Activated naive CD8-positive, alpha-beta T cell treated with anti-CD3 and anti-CD28 coated beads for 36 hours (primary cell): Measurements from ENCODE around the gene NDUFAB1. TPM values are rescaled to one million over a fixed set of nuclear protein-coding genes. Genes with fewer than 3 reads are reported as not detected.
A peak's percentile ranks its signal among the peaks of the same experiment; 100 is the strongest.

Experiments used
- DNase-seq: peaks from one replicate; pipeline ENCODE4 v3.0.0; 2021
- H3K27ac Mint-ChIP-seq: one replicate; pipeline ENCODE4 v1.8.0; 2022; ENCODE audit warnings: mild to moderate bottlenecking, moderate library complexity, mixed read lengths
- H3K27me3 Mint-ChIP-seq: one replicate; pipeline ENCODE4 v1.8.0; 2022; ENCODE audit warnings: mild to moderate bottlenecking, mixed read lengths
- H3K36me3 Mint-ChIP-seq: one replicate; pipeline ENCODE4 v1.8.0; 2021; ENCODE audit warnings: mild to moderate bottlenecking, mixed read lengths
- H3K4me1 Mint-ChIP-seq: one replicate; pipeline ENCODE4 v1.8.0; 2021; ENCODE audit warnings: mixed read lengths
- H3K4me3 Mint-ChIP-seq: one replicate; pipeline ENCODE4 v1.8.0; 2022; ENCODE audit warnings: mild to moderate bottlenecking, moderate library complexity, mixed read lengths
- H3K9me3 Mint-ChIP-seq: one replicate; pipeline ENCODE4 v1.8.0; 2022; ENCODE audit warnings: mixed read lengths
- total RNA-seq, 2 experiments: library from RNA; stranded (reverse); gene quantifications; one replicate each; pipeline ENCODE4 v1.2.3, GENCODE V29; 2021

Gene NDUFAB1
- total RNA-seq, 2 experiments from 2014 or later: 175 to 183 TPM

- Mint-ChIP-seq H3K27me3 (no peaks in the 10 kb centered on the region), H3K9me3 (no peaks in the 10 kb centered on the region), H3K4me3 (no peak overlapping the region), H3K27ac (no peak overlapping the region), H3K36me3 (peaks cover 5% of the 10 kb centered on the region), H3K4me1 (no peaks in the 10 kb centered on the region)
- DNase-seq: no peak
These were observed 23.7 kb downstream of the NDUFAB1 start for GRCh38 chr16:23572394-23572793.

GRCh38 chr16:23571895-23572294, 24.2 kb downstream of the NDUFAB1 start:
- H3K27ac Mint-ChIP-seq: no peak overlapping the region
- H3K36me3 Mint-ChIP-seq: peaks cover 6% of the 10 kb centered on the region
- H3K4me3 Mint-ChIP-seq: no peak overlapping the region
- no peak for DNase-seq
- H3K27me3 Mint-ChIP-seq: no peaks in the 10 kb centered on the region
- no peaks in the 10 kb centered on the region for H3K4me1 Mint-ChIP-seq
- no peaks in the 10 kb centered on the region for H3K9me3 Mint-ChIP-seq

- H3K27me3 Mint-ChIP-seq: no peaks in the 10 kb centered on the region
- H3K27ac Mint-ChIP-seq: no peak overlapping the region
- no peak for DNase-seq
- no peak overlapping the region for H3K4me3 Mint-ChIP-seq
- H3K4me1 Mint-ChIP-seq: no peaks in the 10 kb centered on the region
- H3K9me3 Mint-ChIP-seq: no peaks in the 10 kb centered on the region
- H3K36me3 Mint-ChIP-seq: peaks cover 10% of the 10 kb centered on the region
These were observed 25.0 kb downstream of the NDUFAB1 start for GRCh38 chr16:23570992-23571632.

- Mint-ChIP-seq H3K4me1 (no peaks in the 10 kb centered on the region), H3K4me3 (no peak overlapping the region), H3K36me3 (peaks cover 17% of the 10 kb centered on the region), H3K27me3 (no peaks in the 10 kb centered on the region), H3K27ac (no peak overlapping the region), H3K9me3 (no peaks in the 10 kb centered on the region)
- DNase-seq: no peak
These were observed 28.5 kb downstream of the NDUFAB1 start for GRCh38 chr16:23567602-23568001.

- no peaks in the 10 kb centered on the region for H3K27me3 Mint-ChIP-seq
- no peak overlapping the region for H3K27ac Mint-ChIP-seq
- no peaks in the 10 kb centered on the region for H3K4me1 Mint-ChIP-seq
- peaks cover 17% of the 10 kb centered on the region for H3K36me3 Mint-ChIP-seq
- H3K9me3 Mint-ChIP-seq: no peaks in the 10 kb centered on the region
- no peak for DNase-seq
- H3K4me3 Mint-ChIP-seq: no peak overlapping the region
These were observed 29.4 kb downstream of the NDUFAB1 start for GRCh38 chr16:23566724-23567123.

- H3K27ac Mint-ChIP-seq: no peak overlapping the region
- peaks cover 16% of the 10 kb centered on the region for H3K36me3 Mint-ChIP-seq
- no peak overlapping the region for H3K4me3 Mint-ChIP-seq
- no peaks in the 10 kb centered on the region for H3K9me3 Mint-ChIP-seq
- H3K4me1 Mint-ChIP-seq: peaks cover 10% of the 10 kb centered on the region
- no peaks in the 10 kb centered on the region for H3K27me3 Mint-ChIP-seq
- no peak for DNase-seq
These were observed 31.3 kb downstream of the NDUFAB1 start for GRCh38 chr16:23564575-23565363.

- Mint-ChIP-seq H3K27me3 (no peaks in the 10 kb centered on the region), H3K4me3 (no peak overlapping the region), H3K27ac (no peak overlapping the region), H3K9me3 (no peaks in the 10 kb centered on the region), H3K36me3 (peaks cover 19% of the 10 kb centered on the region), H3K4me1 (peaks cover 20% of the 10 kb centered on the region)
- DNase-seq: no peak
These were observed 32.9 kb downstream of the NDUFAB1 start for GRCh38 chr16:23563186-23563585.

- Mint-ChIP-seq H3K27ac (no peak overlapping the region), H3K4me1 (peaks cover 20% of the 10 kb centered on the region), H3K9me3 (no peaks in the 10 kb centered on the region), H3K36me3 (peaks cover 19% of the 10 kb centered on the region), H3K27me3 (no peaks in the 10 kb centered on the region), H3K4me3 (no peak overlapping the region)
- DNase-seq: no peak
These were observed 33.6 kb downstream of the NDUFAB1 start for GRCh38 chr16:23562505-23562904.

- Mint-ChIP-seq H3K4me1 (peaks cover 24% of the 10 kb centered on the region), H3K27ac (no peak overlapping the region), H3K27me3 (no peaks in the 10 kb centered on the region), H3K4me3 (no peak overlapping the region), H3K36me3 (peaks cover 22% of the 10 kb centered on the region), H3K9me3 (peaks cover 1% of the 10 kb centered on the region)
- no peak for DNase-seq
These were observed 34.5 kb downstream of the NDUFAB1 start for GRCh38 chr16:23561586-23561985.

GRCh38 chr16:23557779-23558702, 38.1 kb downstream of the NDUFAB1 start:
- peak overlapping the region; percentile 93 for H3K4me3 Mint-ChIP-seq
- DNase-seq: no peak
- H3K9me3 Mint-ChIP-seq: peaks cover 1% of the 10 kb centered on the region
- no peaks in the 10 kb centered on the region for H3K27me3 Mint-ChIP-seq
- H3K4me1 Mint-ChIP-seq: peaks cover 39% of the 10 kb centered on the region
- H3K36me3 Mint-ChIP-seq: peaks cover 24% of the 10 kb centered on the region
- H3K27ac Mint-ChIP-seq: peak overlapping the region; percentile 82

- Mint-ChIP-seq H3K36me3 (peaks cover 21% of the 10 kb centered on the region), H3K4me3 (peak within 1 kb of the TSS; percentile 93), H3K4me1 (peaks cover 39% of the 10 kb centered on the region), H3K27ac (peak within 1 kb of the TSS; percentile 93), H3K9me3 (peaks cover 1% of the 10 kb centered on the region), H3K27me3 (no peaks in the 10 kb centered on the region)
- peak; percentile 100 for DNase-seq
These were observed 39.0 kb downstream of the NDUFAB1 start, which contains the start of the genes EARS2 and UBFD1 for GRCh38 chr16:23556881-23557778. Gene EARS2 (minus strand): TSS chr16:23557350. CDS start chr16:23557343, 7 bp downstream. Gene UBFD1 (plus strand): TSS chr16:23557727. CDS start chr16:23557743, 16 bp downstream.

GRCh38 chr16:23554536-23554935, 41.6 kb downstream of the NDUFAB1 start:
- Mint-ChIP-seq H3K36me3 (peaks cover 31% of the 10 kb centered on the region), H3K4me3 (no peak overlapping the region), H3K27ac (no peak overlapping the region), H3K27me3 (no peaks in the 10 kb centered on the region), H3K9me3 (peaks cover 1% of the 10 kb centered on the region), H3K4me1 (peaks cover 27% of the 10 kb centered on the region)
- no peak for DNase-seq

- DNase-seq: no peak
- Mint-ChIP-seq H3K4me1 (peaks cover 20% of the 10 kb centered on the region), H3K27ac (no peak overlapping the region), H3K36me3 (peaks cover 29% of the 10 kb centered on the region), H3K27me3 (no peaks in the 10 kb centered on the region), H3K4me3 (no peak overlapping the region), H3K9me3 (peaks cover 1% of the 10 kb centered on the region)
These were observed 44.0 kb downstream of the NDUFAB1 start for GRCh38 chr16:23552161-23552560.

GRCh38 chr16:23549938-23550337, 46.2 kb downstream of the NDUFAB1 start:
- H3K4me3 Mint-ChIP-seq: no peak overlapping the region
- peaks cover 23% of the 10 kb centered on the region for H3K36me3 Mint-ChIP-seq
- no peaks in the 10 kb centered on the region for H3K27me3 Mint-ChIP-seq
- H3K4me1 Mint-ChIP-seq: peaks cover 7% of the 10 kb centered on the region
- no peak for DNase-seq
- no peaks in the 10 kb centered on the region for H3K9me3 Mint-ChIP-seq
- no peak overlapping the region for H3K27ac Mint-ChIP-seq
